Measurements from ENCODE around the gene TRPM4.

GRCh38 chr19:49244256-49244655, 86.7 kb downstream of the TRPM4 start:
- TF ChIP-seq CTCF (IDR thresholded peaks at IDR 0.05) (no peak), EZH2 (IDR thresholded peaks at IDR 0.05) (no peak), EZH2phosphoT487 (IDR thresholded peaks at IDR 0.05) (no peak)
